ENCODE measurements around the gene LAMA4.

GRCh38 chr6:112286500-112287144 lies 32.3 kb upstream of the LAMA4 start:
- no peak for TF ChIP-seq CTCF (IDR thresholded peaks at IDR 0.05)
- TF ChIP-seq POLR2A (IDR thresholded peaks at IDR 0.05), result no peak

Data from uterus (tissue), 2 donors.